EH (cell line): ENCODE data around the gene PLXNA4.

Experiments
- DNase-seq: peaks from one replicate; pipeline ENCODE4 v3.0.0-alpha.2; 2015; ENCODE audit warnings: low read depth

PLXNA4 gene

DNA sequence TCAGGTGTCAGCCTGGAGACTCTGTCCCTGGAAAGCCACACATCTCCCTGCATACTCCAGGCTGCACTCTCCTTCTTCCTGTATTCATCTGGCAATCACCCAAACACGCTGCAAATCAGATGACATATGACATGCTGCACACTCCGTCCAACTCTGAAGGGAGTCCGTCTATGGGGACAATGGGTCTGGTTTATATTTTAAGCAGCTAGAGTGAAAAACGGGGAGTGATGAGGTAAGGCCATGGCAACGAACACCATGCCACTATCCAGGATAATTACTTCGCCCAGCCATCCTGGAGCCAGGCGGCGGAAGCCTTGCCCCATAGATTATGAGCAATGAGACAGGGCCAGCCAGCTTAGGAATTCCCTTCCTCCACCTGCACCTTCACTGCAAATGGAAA is 140.1 kb downstream of the PLXNA4 start:
- no peak for DNase-seq

- DNase-seq: no peak
Measured at GRCh38 chr7:132435016-132435990, 141.0 kb downstream of the PLXNA4 start.

DNA sequence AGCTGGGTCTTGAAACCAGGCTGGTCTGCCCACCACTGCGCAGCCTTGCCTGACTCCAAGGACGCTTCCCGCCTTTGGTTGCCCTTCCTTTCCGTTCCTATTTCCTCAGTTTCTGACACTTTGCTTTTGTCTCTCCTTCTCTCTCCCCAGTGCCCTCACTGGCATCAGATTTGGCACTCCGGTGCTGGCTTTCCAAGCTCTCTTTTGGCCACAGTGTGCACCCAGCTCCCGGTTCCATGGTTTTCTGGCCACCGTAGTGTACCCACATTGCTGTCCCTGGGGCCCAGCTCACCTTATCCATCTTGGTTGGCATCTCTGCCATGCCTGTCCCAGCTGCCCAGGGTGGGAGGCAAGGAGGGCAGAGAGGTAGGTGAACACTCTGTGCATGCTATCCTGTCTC is 142.2 kb downstream of the PLXNA4 start:
- DNase-seq: no peak

DNA sequence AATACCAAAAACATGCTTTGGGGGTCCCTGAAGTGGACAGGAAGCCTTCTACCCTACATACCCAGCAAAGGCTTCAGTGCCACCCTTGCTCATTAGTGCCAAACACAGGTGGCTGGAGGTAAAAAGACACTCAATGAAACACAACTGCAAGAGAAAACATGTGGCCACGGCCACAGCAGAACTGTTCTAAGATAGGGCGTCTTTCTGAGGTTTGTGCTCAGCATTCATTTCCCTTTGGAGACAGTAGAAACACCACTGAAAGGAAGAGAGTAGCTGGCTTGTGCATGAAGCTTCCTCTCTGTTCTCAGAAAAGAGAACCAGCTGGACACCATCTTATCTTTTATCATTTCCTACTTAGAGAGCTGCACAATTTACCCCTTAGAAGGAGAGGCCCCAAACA is 143.0 kb downstream of the PLXNA4 start:
- DNase-seq: no peak

- DNase-seq: peak; percentile 86
Measured at GRCh38 chr7:132430861-132431822, 145.1 kb downstream of the PLXNA4 start.

- no peak for DNase-seq
Measured at GRCh38 chr7:132430041-132430855, 146.0 kb downstream of the PLXNA4 start.

DNA sequence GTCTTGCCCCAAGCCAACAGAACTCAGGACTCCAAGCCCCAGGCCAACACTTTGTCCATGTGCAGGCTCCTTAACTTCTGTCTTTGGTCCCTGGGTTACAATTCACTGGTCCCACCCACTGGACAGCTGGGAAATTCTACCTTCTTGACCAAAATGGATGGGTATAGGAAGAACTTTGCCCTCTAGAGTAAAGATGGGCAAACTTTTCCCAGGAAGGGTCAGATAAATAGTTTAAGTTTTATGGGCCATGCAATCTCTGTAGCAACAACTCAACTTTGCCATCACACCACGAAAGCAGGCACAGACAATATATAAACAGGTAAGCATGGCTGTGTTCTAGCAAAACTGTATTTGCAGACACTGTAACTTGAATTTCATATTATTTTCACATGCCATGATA is 147.1 kb downstream of the PLXNA4 start:
- no peak for DNase-seq

DNA sequence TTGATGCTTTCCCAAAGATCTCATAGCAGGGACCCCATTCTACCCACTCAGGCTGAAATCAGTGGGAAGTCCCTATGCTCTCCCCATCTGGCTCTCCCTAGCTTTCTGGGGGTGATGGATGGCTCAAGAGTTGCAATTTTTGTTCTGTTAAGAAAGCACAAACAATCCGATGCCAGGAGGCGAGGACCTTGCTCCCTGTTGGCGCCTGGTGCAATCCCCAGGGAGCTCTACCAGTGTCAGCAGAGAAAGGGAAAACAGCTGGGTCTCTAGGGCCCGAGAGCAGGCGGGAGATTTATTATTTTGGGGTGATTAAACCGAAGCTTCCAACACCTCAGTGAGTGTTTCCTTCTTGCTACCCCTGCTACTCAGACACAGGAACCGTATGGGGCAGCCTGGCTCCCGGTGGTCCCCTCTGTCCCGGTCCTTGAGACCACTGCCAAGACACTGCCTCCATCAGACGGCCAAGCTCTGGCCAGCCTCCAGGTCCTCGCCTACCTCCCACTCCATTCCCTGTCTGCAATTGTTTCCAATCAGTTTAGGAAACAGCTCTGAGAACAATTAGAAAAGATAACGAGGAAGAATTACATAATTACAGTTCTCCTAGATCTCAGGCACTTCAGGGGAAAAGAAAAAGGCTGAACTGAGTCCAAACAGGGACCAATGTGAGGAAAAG is 147.9 kb downstream of the PLXNA4 start:
- no peak for DNase-seq

GRCh38 chr7:132425942-132426341 is 150.3 kb downstream of the PLXNA4 start:
- no peak for DNase-seq

DNA sequence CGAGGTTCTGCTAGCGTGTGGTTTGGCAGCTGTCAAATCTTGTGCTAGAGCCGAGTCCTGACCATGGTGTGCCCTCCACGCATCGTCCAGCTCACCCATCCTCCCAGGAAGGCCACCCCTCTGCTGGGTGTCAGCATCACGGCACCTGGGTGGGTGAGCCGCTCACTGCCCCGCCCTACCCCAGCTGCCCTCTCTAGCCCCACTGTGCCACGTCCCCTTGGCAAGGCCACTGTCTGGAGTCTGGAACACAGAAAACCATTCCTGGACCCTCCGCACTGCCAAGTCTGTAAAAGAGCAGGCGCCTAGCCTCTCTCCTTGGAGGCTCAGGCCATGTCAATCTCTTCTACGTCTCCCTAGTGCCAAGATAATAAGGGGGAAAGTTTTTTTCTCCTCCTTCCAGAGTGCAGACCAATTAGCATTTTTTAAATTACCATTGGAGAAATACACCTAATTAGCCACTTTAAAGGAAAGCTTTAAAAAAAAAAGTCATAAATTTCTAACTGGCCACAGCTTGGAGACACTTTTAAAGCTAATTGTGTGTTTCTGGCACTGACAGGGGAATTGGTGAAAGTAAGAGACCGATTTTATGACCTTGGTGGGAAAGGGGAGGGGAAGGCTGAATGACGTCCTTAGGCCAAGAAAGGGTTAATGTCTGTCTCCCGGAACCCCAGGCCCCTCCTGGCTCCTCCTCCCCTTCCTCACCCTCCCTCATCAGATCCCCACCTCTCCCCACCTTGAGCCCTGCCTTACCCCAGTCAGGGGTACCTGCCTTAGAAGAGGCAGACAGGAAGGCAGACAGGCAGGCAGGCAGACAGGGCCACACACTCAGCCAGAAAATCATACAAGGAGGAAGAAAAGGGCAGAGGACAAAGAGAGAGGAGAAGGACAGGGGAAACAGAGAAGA is 151.2 kb downstream of the PLXNA4 start:
- no peak for DNase-seq

DNA sequence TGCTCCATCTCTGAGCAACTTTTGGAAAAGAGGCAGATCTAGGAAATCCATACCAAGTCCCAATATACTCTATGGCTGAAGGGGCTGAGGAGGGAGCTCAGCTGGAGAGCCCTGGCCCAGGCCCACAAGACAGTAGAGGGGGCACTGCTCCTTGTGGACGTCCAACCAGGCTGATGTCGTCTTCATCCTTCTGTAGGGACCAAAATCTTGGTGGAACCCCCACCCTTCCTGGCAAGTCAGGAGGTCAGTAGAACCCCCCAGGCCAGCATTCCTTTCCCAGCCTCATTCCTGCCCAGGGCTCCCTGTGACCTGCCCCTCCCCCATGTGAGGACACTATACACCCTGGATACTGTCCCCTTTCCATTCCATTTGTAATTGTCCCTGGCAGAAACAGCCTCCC is 152.0 kb downstream of the PLXNA4 start:
- DNase-seq: no peak

DNA sequence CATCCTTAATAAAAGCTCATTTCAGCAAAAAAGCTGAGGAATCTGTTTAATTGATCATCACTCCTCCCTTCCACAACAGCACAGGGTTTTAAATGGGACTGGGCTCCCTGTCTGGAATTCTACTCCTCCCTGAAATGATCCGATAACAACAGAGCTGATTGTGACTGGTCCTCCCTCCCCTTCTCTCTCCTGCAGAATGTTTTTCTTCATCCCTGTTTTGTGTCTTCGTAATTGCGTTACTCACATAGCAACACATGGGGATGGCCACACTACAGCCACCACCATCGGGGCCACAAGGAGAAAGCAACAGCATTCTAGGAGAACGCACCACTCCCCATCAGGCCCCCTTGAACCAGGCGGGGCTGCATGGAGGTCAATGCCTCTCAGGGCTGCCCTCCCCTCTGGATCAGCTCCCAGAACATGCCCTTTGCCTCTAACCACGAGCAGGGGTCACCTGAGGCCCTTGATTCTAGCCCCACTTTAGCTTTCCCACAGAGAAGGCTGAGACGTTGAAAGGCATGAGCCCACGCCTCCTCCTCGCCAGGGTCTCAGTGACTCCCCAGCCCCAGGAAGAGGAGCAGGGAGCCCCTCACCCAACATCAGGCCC is 152.6 kb downstream of the PLXNA4 start:
- no peak for DNase-seq

DNA sequence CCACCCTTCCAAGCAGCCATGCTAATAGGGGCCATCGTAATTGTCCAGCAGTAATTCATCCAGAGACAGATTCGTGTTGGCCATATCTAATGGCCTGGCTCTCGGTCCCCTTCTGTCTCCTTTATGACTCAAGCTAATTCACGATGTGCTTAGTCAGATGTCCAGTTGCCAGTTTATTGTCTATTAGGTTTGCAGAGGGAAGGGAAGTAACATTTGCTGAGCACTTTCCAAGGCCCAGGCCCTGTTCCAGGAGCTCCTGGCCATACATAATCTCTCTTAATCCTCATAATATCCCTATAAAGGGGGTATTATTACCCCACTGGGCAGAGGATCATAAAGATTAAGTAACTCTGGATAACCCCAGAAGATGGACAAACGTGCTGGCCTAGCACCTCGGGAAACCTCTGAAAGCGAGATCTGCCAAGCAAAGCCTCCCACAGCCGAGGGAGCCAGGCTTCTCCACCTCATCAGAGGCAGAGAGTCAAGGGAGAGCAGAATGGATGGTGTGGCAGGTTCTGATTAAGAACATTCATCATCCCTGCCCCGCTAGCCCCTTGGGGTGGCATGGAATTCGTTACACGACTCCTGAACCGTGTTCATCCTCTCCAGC is 153.7 kb downstream of the PLXNA4 start:
- DNase-seq: no peak

- no peak for DNase-seq
Measured at GRCh38 chr7:132420527-132420926, 155.7 kb downstream of the PLXNA4 start.

- DNase-seq: no peak
Measured at GRCh38 chr7:132419542-132419941, 156.7 kb downstream of the PLXNA4 start.

DNA sequence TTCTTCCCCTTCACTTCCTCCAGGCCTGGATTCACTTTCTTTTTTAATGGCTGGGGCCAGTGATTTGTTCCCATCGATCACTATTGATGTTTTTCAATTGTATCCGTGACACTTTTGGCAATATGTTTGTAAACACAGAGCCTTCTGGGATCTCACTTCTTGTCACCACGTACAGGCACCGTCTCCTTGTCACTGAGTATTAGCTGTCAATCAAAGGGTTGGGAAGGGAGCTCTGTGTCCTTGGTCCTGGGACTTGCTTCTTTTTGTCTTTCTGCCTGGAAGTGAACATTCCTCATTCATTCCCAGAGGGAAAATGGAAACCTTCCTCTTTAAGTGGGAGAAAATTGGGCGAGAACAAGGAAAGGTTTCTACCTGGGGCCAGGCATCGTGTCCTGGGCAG is 157.4 kb downstream of the PLXNA4 start:
- no peak for DNase-seq

GRCh38 chr7:132417103-132417906 is 159.0 kb downstream of the PLXNA4 start:
- no peak for DNase-seq

DNA sequence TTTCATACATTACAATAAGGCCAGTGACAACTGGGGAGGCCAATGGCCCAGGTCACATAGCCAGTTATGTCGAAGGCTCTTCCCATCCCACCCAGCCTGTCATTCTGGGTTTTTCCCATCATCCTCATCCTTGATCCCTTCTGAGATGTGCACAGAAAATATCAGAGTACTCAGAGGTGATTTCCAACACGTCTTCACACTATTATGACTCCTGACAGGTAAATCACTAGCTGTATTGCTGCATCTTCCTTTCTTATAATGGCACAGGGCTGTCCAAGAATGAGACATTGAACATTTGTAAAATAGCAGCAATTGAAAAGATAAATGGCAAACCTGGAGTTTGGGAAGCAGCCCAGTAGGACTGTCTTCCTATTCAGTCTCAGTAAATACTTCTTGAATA is 159.9 kb downstream of the PLXNA4 start:
- no peak for DNase-seq

GRCh38 chr7:132415259-132415658 is 161.0 kb downstream of the PLXNA4 start:
- no peak for DNase-seq
